Esophagus mucosa (tissue), 1 donor: ENCODE data around the gene KIF7. TPM values are rescaled to one million over a fixed set of nuclear protein-coding genes. Genes with fewer than 3 reads are reported as not detected.

Experiments used
- ATAC-seq: fragments of 200-7000 bp; cut with Tn5 transposase; one replicate; pipeline ENCODE4 v1.9.1; 2020
- total RNA-seq: library from RNA; stranded (reverse); gene quantifications from one replicate; pipeline ENCODE4 v1.2.4, GENCODE V29; 2023
- donor health status: DM: yes; HTN: yes; CAD: no.

The KIF7 gene
- total RNA-seq, 1 donor from 2014 or later = 0.60 TPM

DNA sequence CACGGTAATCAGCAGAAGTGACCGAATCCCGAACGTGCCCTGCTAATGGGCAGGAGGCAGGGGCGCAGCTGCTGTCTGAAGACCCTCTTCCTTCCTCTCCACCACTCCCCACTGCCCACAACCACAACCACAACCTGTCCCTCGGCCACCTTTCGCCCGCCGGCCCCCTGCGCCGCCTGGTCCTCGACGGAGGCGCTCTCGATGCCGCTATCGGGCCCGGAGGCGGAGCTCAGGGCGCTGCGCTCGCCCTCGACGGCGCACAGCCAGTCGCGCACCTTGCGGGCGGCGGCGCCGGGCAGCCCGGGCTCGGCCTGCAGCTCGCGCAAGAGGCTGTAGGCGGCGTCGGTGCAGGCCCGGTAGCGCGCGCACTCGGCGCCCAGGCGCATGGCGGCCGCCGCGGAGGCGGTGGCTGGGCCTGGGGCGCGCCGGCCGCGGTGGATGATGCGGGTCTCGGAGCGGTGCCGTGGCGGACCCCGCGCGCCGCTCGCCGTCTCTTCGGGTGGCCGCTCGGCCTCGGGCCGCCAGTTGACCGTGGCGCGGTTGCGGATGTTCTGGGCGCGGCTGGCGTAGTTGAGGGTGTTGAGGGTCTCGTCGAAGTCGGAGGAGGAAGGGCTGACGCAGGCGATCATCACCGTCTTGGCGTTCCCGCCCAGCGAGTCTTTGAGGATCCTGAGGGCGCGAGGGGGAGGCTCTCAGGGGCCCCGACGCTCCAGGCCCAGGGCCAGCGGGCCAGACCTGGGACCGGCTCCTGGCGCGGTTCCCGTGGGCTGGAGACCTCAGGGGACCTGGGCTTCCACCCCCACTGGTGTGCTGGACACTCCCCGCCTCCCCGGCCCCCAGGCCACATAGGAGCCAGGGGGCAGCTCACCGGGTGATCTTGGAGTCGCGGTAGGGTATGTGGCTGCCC is 6.9 kb downstream of the KIF7 start:
- no peak for ATAC-seq

DNA sequence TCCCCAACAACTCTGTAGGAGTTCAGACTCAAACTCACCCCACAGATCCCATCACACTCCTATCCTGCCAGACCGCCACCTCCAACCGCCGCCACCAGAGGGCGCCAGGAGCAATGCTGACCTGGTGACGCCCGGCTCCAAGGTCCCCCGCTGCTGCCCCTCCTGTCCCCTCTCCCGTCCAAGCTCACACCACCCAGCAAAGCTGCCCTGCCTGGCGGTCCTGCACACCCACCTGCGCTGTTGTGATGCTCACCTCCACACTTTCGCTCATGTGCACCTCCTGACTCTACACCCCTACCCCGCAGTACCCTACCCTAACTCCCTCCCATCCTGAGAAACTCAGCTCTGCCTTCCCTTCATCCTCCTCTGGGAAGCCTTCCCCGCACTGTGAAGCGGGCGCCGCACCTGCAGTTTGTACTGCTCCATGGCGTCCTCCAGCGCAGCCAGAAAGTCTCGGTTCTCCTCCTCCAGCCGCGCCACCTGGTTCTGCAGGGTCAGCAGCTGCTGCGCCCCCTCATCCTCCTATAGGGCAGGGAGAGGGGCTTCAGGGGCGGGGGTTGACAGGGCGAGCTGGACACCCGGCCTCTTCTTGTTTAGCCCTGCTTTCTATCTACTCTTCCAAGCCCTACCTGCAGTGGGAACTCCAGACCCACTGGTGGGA is 7.9 kb downstream of the KIF7 start:
- ATAC-seq = peak; percentile 64

DNA sequence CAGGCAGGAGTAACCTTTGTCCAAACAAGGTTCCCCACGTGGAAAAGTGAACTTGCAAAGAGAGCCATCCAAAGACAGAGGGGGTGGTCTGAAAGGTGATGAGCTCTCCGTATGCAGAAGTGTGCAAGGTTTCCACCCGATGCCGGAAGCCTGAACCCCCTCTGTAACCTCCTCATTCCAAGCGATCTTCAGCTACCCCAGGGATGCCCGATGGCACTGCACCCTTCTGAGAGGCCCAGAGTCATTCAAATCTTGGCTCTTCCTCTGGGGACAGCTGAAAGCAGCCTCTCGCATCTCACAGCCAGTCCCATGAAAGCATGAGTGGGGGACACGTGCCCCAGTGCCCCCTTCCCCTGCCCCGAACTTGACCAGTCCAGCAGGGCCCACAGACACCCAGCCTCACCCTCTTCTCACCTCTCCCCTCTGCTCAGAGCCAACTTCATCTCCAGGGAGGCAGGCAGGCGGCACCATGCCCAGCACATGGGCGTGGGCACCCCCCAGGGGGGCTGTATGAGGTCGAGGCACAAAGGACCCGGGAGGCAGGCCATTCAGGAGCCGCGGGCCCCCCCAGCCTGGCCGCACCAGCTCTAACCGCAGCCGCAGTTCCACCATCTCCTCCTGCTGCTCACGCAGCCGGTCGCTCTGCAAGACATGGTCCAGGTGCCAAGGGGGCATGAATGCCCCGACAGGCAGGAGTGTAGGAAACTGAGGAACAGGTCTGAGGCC is 8.7 kb downstream of the KIF7 start:
- ATAC-seq = no peak

DNA sequence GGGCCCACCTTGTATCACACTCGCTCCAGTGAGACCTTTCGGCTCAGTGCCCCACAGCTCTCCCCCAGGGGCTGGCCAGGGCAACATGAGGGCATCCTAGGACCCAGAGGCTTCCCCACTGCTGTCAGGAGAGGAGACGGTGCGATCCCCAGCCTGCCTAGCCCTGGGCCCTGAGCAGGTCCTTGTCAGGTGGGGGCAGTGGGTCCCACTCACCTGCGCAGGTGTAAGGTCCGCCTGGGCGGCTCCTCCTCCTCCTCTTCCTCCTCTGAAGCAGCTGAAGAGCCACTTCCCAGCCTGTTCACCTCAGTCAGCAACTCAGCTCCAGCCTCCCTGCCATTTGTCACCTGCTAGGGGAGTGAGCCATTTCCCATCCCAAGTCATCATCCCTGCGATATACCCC is 9.6 kb downstream of the KIF7 start:
- ATAC-seq = no peak

DNA sequence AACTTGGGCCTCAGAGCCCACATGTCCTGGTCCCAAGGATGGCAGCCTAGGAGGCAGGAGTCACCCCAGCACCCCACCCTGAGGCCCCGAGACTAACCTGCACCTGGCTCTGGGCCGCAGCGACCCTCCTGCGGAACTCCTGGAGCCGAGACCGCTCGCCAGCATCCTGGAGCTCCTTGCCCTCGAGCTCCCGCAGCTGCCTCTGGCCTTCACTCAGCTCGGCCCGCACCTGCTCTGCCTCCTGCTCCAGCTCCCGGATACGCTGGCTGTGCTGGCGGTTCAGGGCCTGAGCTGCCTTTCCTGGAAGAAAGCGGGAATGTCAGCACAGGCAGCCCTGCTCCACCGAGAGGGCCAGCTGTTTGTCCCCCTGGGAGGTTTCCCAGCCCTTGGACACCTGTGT is 13.2 kb downstream of the KIF7 start:
- ATAC-seq = peak; percentile 38

DNA sequence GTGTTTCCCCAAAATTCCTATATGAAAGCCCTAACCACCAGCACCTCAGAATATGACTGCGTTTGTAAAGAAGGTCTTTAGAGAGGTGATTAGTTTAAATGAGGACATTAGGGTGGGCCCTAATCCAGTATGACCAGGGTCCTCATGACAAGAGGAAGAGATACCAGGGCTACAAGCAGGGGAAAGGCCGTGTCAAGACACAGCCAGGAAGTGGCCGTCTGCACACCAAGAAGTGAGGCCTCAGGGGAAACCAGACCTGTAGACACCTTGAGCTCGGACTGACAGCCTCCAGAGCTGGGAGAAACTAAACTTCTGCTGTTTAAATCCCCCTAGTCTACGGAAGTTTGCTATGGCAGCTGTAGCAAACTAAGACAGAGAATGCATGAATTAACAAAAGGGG is 14.2 kb downstream of the KIF7 start:
- peak; percentile 13 for ATAC-seq

DNA sequence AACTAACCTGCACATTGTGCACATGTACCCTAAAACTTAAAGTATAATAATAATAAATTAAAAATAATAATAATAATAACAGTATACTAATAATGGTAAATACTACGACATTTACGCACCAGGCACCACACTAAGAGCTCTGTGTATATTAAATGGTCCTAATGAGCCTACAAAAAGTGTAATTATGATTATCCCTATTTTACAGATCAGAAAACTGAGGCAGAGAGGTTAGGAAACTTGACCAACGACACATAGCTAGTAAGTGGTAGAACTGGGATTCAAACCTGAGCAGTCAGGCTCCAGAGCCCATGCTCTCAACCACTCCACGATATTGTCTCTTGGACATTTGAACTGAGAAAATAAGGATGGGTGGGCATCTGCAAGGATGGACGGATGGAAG is 15.0 kb downstream of the KIF7 start:
- ATAC-seq = no peak

DNA sequence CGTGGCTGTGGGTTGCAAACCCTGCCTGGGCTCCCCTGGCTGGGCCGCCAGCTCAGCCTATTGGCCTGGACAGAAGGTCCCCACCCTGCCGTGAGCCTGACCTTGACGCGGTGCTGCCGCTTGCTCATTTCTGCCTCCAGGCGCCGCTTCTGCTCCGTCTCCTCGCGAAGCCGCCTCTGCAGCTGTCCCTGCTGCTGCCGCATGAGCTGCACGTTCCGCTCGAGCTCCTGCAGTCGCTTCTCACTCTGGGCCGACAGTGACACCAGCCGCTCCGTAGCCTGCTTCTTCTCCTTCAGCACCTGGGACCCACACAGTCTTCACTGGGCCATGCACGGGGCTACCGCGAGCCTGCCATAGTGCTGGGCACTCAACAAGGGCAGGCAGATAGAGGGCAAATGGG is 21.7 kb downstream of the KIF7 start:
- no peak for ATAC-seq

DNA sequence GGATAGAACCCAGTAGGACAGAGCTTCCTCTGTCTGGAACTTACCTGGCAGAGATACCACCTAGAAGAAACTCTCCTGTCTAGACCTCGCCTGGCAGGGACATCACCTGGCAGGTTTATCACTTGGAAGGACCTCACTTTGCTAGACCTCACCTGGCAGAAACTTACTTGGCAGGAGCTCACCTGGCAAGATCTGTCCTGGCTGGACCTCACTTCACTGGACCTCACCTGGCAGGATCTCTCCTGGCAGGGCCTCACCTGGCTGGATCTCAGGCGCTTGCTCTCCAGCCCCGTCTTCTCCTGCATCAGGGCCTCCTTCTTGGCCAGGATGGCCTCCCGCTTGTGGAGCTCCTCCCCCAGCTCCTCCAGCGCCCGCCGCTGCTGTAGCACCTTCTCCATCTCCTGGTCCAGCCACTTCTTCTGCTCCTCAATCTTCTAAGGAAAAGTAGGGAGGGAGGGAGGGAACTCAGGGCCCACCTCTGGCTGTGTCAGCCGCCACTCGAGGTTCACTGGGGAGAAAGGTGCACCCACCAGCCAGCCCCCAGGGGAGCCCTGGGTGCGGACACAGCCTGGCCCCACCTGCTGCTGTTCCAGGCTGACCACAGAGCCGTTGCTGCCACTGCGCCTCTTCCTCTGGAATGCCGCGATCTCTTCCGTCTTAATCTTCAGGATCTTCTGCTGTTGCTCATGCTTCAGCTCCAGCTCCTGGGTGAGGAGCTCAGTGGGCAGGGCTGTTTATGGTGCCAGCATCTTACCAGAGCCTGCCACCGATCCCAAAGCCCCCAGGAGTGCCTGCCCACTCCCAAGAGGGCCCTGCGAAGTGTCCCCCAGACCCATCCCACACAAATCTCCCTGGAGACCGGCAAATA is 22.5 kb downstream of the KIF7 start:
- peak; percentile 17 for ATAC-seq

DNA sequence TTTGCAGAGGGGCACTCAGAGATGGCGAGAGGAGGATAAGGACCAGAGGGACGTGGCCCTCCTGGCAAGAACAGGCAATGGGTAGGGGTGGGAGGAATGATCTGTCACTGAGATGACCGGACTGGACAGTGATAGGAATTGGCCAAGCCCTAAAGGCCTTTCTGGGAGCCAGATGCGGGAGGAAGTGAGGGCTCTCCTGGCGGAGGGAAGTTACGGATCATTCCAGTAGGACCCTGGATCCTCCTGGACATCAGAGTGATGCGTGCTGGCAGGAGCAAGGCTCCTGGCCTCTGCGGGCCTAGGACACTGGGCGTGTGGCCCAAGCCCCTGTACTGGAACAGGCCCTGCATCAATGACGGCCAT is 23.4 kb downstream of the KIF7 start:
- ATAC-seq = peak; percentile 19

DNA sequence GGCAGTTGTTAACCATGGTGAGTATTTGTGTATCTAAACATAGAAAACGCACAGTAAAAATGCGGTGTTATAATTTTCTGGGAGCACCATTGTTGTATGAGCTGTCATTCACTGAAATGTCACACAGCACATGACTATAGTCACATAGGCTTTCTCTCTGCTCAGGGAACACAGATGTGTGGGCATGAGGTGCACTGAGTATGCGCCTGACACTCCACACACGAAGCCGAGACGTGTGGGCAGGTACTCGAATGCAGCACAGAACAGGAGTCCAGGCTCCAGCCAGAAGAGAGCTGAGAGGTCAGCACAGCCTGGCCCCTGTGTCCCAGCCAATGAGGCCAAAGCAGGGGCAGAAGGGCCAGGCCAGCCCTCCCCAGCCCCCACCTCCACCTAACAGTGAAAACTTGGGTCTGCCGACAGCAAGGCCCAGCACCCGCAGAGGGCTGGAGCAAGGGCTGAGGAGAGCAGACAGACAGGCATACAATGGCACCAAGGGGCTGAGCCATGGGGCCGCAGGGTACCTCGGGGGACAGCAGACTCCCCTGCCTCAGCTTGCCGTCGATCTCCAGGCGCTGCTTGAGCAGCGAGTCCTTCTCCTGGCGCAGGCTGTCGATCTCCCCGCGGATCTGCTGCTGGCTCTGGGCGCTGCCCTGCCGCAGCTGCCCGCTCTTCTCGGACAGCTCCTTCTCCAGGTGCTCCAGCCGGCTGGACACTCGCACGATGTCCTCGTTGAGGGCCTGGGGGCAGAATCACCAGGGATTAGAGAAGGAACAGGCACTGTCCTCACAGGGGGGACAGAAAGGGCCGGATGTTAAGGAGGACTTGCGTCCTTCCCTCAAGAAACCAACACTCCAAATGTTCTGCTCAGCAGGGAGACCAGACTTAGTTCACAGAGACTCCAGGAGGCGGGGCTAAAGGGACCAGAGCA is 24.0 kb downstream of the KIF7 start:
- ATAC-seq = peak; percentile 29

DNA sequence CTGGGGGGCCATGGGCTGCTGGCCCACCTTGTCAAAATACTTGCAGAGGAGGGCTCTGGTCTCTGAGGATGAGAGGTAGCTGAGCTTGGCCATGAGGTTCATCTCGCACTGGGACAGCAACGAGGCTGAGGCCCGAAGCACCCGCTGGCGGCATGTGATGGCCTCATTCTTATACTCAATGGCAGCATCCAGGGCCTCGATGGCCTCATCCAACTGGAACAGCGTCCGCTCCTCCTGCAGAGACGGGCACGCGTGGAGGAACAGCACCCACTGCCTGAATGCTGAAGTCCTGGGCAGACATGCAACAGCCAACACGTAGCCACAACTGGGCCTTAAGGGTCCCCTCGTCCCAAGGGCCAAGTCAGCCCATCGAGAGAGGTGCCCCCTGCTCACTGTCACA is 25.0 kb downstream of the KIF7 start:
- no peak for ATAC-seq

DNA sequence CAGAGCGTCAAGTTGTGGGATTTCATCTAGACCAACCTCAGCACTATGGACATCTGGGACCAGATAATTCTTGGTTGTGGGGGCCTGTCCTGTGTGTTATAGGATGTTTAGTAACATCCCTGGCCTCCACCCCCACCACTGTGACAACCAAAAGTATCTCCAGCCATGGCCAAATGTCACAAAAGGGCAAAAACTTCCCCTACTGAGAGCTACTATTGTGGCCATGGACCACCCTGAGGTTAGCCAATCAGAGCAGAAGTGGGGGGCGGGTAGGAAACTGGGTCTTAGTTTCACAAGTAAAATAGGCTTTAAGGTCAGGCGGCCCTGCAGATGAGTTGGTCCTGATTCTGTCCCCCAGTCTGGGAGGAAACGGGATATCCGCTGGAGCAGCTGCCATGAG is 25.4 kb downstream of the KIF7 start:
- ATAC-seq = no peak

DNA sequence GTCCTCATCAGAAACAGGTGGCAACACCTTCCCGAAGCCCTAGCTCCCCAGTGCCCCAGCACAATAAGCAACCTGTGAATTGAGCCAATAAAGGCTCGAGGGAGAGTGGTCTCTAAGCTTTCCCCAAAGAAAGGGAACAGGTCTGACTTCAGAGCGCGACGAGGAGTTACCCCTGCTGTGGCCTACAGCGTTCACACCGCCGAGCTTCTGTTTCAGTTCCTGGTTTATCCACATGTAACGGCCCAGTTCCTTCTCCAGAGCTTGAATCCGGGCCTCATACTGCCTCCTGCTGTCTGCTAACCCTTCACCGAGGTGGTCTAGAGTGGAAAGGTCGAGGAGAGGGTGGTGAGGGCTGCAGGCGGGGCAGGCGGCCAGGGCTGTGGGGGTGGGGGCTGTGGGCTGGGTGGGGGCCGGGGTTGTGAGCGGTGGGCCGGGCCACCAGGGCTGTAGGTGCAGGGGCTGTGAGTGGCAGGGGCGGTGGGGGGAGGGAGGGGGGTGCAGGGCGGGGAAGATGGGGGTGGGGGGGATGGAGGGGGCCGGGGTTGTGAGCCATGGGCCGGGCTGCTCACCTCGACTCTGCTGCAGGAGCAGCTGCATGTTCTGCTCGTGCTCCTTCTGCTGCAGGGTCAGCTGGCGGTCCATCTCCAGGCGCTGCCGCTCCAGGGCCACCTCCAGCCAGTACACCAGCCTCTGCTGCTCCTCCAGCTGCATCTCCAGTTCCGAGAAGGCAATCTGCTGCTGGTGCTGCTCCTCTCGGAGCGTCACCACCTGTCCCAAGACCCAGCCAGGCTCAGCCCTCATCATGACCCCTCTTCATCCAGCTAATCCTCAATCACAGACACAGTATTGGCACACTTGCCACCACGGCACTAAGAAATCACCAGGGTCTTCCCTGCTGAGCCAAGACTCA is 26.2 kb downstream of the KIF7 start:
- no peak for ATAC-seq

DNA sequence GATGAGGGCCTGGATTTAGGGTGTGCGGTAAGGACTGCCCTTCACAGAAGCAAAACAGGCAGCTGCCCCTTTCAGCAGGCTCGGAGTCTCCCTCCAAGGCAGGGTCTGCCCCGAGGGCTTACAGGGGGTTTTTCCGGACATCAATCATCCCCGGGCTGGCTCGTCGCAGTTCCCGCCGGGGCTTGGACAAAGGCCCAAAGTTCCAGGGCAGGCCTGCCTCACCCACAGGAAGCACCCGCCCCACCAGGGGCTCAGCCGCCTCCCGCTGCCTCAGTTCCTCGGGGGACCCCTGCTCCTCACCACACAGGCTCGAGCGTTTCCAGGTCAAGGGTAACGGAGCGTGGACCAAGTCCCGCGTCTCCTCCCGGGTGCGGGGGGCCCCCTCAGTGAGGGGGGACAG is 27.0 kb downstream of the KIF7 start:
- no peak for ATAC-seq

DNA sequence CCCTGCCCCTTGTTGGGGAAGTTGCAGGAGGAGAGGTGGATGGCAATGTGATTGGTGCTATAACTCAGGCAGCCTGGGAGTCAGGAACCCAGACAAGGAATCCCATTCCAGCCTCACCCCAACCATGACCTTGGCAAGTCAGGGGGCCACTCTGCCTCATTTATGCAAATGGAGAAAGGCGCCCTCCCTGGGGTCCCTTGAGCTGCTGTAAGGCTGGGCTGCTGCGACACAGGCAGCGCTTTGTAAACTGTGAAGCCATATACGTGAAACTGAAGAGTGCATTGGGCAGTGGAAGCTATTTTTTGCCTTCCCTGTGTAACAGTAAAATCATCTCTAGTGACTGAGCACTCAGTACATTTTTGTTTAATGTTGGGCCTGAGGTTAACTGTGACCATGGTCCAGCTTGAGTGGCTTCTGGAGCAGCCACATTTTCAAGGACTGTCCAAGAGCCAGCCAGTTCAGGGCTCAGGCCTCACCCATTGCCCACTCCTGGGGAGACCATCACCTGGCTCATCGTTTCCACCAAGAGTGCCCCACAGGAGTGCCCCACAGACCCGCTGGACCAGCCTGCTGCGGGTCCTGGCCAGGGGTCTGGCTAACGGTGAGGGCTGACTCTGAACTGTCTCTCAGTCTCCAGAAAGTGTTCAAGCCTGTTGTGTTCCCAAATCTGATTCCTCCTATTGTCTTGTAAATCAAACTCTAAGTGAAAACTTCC is 27.9 kb downstream of the KIF7 start:
- no peak for ATAC-seq

DNA sequence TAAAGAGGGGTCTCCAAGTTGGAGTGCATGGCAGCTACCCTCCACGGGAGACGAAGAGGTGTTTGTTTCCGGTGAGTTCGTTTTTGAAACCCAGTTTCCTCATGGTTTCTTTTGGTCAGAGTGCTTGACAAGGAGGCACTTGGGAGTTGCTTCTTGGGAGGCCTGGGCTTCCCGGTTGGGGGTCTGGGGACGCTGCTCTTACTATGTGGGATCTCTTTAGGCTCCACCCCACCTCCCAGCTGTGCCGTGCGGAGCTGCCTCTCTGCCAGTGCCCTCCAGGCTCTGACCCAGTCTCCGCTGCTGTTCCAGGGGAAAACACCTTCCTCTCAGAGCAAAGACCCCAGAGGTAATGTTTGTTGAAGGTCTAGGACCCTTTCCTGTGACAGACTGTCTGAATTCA is 29.6 kb downstream of the KIF7 start:
- no peak for ATAC-seq

DNA sequence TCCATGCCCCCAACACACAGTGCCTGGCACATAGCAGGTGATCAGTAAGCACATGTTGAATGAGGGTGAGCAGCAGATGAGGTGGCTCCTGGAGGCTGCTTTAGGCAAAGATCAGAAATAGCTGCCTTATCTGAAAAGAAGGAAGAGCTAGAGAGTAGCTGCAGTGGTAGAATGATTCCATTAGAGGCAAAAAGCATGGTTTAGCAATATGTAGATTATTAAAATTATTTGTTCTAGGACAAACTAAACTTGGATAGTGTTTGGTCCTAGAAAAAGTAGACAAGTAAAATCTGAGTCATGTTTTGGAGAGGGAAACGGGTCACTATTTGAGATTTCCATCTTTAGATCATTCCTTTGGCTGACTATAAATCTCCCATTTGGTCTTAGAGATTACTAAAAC is 32.1 kb downstream of the KIF7 start:
- ATAC-seq = no peak

DNA sequence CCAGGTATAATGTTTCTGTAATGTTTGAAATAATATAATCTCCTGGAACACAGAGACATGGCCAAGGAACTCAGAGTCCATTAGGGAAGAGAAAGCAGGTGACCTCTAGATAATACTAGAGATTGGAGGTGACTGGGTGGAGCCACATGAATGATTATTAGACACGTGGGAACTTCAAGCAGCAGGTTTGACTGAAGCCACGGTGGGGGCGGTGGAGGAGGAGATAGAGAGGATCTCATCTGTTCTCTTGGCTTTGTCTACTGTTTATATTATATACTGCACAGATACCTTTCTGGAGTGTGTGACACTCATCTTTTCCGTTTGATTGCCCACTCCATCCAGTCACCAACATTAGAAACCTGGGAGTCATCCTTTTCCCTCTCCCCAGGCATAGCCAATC is 33.7 kb downstream of the KIF7 start:
- ATAC-seq = no peak

DNA sequence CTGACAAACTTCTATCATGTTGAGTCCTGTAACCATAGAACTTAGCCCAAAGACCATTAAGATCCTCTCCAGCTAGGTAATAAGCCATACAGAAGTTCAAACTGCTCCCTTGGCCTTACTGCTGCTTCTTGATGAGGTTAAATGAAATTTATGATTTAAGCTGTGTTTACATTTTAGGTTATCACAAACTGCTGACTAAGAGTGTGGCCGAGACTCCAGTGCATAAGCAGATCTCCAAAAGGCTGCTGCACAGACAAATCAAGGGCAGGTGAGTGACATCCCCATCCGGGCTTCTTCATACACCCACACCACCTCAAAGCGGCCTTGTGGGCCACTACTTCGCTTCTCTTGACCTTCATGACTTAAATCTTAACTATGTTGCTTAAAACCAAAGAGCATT is 39.0 kb downstream of the KIF7 start:
- ATAC-seq = peak; percentile 82
